Thyroid gland (tissue), 4 donors: Measurements from ENCODE around the gene KRT73. TPM values are rescaled to one million over a fixed set of nuclear protein-coding genes. Genes with fewer than 3 reads are reported as not detected.
A peak's percentile ranks its signal among the peaks of the same experiment; 100 is the strongest.

Source experiments
- DNase-seq, 2 donors: peaks; one replicate each; pipeline ENCODE4 v3.0.0-alpha.2; 2019
- H3K27ac ChIP-seq, 3 donors: fragments of 200-600 bp; sonication (generic); 1 replicate in 2 of 3; 2 replicates in 1 of 3; pipeline ENCODE4 v1.5.1; 2016 to 2019; ENCODE audit warnings: mild to moderate bottlenecking in 1 of 3, moderate library complexity in 1 of 3
- H3K27me3 ChIP-seq: fragments of 200-600 bp; sonication (generic); one replicate; pipeline ENCODE4 v1.5.1; 2019
- H3K36me3 ChIP-seq, 2 donors: fragments of 200-600 bp; sonication (generic); one replicate each; pipeline ENCODE4 v1.5.1; 2016 to 2019
- H3K4me1 ChIP-seq, 2 donors: fragments of 200-600 bp; sonication (generic); one replicate each; pipeline ENCODE4 v1.5.1; 2017 to 2019
- H3K4me3 ChIP-seq, 3 donors: fragments of 200-600 bp; sonication (generic); replicated peaks in 1 of 3; 1 replicate in 2 of 3; 2 replicates in 1 of 3; pipeline ENCODE4 v1.5.1; 2016; ENCODE audit warnings: mild to moderate bottlenecking in 1 of 3
- H3K9me3 ChIP-seq: fragments of 200-600 bp; sonication (generic); one replicate; pipeline ENCODE4 v1.5.1; 2017
- POLR2A ChIP-seq, 2 donors: fragments of 450-650 bp; IDR thresholded peaks; one replicate each; pipeline ENCODE4 v1.6.1; 2017; ENCODE audit warnings: antibody characterized with exemption in 2 of 2, mild to moderate bottlenecking in 2 of 2, moderate library complexity in 1 of 2
- WGBS, 2 donors: methylation state at CpG; one replicate each; pipeline ENCODE4 v1.1.5; 2017; 5-methylcytosine and 5-hydroxymethylcytosine counted together
- intact Hi-C: fragments of 100-400 bp; cut with DNase I; formaldehyde crosslinking; loops from one replicate; pipeline ENCODE4 v1.15.1; 2023
- total RNA-seq, 4 donors: library from RNA; depleted of rRNA; stranded (reverse); fragments of >200 nt; gene quantifications; one replicate each; pipeline ENCODE4 v1.2.3, GENCODE V29; 2016
- TF ChIP-seq, protein P1 (sequence below), 6 experiments: fragments of 200-600 bp in 3 of 6; fragments of 450-650 bp in 3 of 6; sonication (generic) in 3 of 6; IDR thresholded peaks; one replicate each; pipeline ENCODE4 v1.5.1; 2016 to 2019; ENCODE audit warnings: antibody characterized with exemption in 6 of 6, mild to moderate bottlenecking in 2 of 6, inconsistent platforms in 1 of 6, moderate library complexity in 1 of 6

The KRT73 gene
- total RNA-seq, 4 donors from 2014 or later = not detected

DNA sequence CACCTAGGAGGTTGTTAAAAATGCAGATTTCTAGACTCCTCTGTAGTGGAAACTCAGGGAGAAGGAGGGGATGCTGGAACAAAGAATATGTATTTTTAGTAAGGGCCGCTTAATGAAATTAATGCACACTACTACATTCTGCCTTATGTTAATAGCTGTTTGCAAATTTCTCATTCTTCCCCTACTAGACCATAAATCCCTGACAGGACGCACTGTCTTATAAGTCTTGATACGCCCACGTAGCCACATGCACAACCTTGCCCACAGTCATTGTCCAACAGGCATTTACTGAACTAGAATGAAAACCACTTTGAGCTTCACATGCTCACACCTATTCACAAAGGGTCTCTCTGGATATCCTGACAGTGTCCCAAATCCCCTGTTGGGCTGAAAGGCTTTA is 23.1 kb upstream of the KRT73 start:
- intact Hi-C loops = no loop called here
- 67 to 78% methylated on average over 4 of the region's 4 CpGs for WGBS, 2 donors
- H3K4me3 ChIP-seq = no peak overlapping the region
- DNase-seq = no peak
- no peaks in the 10 kb centered on the region for H3K27me3 ChIP-seq
- H3K9me3 ChIP-seq = no peaks in the 10 kb centered on the region
- no peak overlapping the region for H3K27ac ChIP-seq
- H3K36me3 ChIP-seq = no peaks in the 10 kb centered on the region
- no peaks in the 10 kb centered on the region for H3K4me1 ChIP-seq
- TF ChIP-seq, protein P1, sequence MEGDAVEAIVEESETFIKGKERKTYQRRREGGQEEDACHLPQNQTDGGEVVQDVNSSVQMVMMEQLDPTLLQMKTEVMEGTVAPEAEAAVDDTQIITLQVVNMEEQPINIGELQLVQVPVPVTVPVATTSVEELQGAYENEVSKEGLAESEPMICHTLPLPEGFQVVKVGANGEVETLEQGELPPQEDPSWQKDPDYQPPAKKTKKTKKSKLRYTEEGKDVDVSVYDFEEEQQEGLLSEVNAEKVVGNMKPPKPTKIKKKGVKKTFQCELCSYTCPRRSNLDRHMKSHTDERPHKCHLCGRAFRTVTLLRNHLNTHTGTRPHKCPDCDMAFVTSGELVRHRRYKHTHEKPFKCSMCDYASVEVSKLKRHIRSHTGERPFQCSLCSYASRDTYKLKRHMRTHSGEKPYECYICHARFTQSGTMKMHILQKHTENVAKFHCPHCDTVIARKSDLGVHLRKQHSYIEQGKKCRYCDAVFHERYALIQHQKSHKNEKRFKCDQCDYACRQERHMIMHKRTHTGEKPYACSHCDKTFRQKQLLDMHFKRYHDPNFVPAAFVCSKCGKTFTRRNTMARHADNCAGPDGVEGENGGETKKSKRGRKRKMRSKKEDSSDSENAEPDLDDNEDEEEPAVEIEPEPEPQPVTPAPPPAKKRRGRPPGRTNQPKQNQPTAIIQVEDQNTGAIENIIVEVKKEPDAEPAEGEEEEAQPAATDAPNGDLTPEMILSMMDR (IDR thresholded peaks at IDR 0.05) = no peak
- TF ChIP-seq POLR2A (IDR thresholded peaks at IDR 0.05) = no peak

DNA sequence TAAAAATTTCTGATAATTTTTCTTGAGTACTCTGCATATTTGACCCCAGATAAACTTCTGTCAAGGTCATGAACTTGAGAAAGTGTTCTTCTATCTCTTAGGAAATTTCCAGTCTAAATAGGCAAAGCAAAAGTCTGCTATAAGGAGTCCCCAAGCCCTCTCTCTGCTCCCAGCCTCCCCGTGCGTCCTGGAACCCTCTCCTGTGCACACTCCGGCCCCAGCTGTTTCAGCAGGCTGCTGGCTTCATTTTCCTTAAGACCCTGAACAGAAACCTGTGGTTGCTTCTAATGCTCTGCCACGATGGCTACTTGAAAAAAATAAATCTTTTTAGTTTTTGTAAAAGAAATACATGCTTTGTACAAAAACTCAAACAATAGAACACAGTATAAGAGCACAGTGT is 18.9 kb upstream of the KRT73 start:
- TF ChIP-seq, protein P1 (IDR thresholded peaks at IDR 0.05) = no peak
- no peak for TF ChIP-seq POLR2A (IDR thresholded peaks at IDR 0.05)
- no peaks in the 10 kb centered on the region for H3K27me3 ChIP-seq
- H3K36me3 ChIP-seq = no peaks in the 10 kb centered on the region
- WGBS, 2 donors = 81 to 86% methylated on average over 4 of the region's 4 CpGs
- DNase-seq = no peak
- H3K4me1 ChIP-seq = no peaks in the 10 kb centered on the region
- intact Hi-C loops = no loop called here
- H3K4me3 ChIP-seq = no peak overlapping the region
- H3K27ac ChIP-seq = no peak overlapping the region
- no peaks in the 10 kb centered on the region for H3K9me3 ChIP-seq

DNA sequence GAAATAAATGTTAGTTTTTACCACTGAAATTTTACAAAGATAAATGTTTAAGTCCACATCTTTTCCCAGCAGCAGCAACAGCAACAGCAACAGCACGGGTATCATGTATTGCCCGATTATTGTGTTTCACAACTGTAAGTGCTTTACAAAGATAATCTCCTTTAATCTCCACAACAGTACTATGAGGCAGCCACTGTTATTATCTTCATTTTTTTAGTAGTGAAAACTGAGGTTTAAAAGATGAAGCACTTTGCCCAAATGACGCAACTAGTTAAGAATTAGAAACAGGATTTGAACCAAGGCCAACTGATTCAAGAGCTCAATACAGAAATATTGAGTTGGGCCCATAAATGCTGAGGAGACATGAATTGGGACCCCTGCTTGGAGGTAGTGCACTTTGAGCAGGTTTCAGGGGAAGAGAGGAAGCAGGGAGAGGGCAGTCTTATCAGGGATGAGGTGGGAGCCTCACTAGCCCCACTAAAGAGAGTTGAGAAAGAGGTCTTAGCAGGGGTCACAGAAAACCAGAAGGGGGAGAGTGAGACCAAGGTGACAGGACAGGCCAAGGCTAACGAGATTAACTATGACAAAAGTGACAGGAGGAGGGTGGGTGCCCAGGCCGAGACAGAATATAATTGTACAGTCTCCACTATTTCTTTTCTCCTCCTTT is 18.4 kb upstream of the KRT73 start:
- 74 to 86% methylated on average over 5 of the region's 5 CpGs for WGBS, 2 donors
- no peak for DNase-seq
- TF ChIP-seq, protein P1 (IDR thresholded peaks at IDR 0.05) = no peak
- TF ChIP-seq POLR2A (IDR thresholded peaks at IDR 0.05) = no peak
- Histone ChIP-seq H3K27ac (no peak overlapping the region), H3K9me3 (no peaks in the 10 kb centered on the region), H3K4me3 (no peak overlapping the region), H3K36me3 (no peaks in the 10 kb centered on the region), H3K4me1 (no peaks in the 10 kb centered on the region), H3K27me3 (no peaks in the 10 kb centered on the region)
- intact Hi-C loops = no loop called here

DNA sequence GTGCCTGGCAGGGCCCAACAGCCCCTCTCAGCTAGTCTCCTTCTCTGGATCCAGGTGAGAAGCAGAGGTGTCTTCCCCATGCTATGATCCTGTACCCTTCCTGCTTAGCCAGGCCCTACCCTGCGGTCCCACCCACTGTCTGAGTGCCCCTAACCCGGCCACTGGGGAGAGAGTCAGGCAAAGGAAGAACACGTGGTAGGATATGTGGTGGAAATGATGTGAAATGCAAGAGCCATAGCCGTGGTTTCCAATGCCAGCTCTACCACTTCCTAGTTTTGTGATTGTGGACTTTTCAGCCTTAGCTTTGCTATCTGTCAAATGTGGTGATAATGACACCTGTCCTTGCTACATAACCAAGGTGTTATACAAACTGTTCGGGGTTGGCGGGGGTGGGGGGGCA is 17.8 kb upstream of the KRT73 start:
- H3K36me3 ChIP-seq = no peaks in the 10 kb centered on the region
- 83 to 92% methylated on average over 6 of the region's 6 CpGs for WGBS, 2 donors
- no peak overlapping the region for H3K4me3 ChIP-seq
- no peaks in the 10 kb centered on the region for H3K9me3 ChIP-seq
- no peaks in the 10 kb centered on the region for H3K27me3 ChIP-seq
- no peaks in the 10 kb centered on the region for H3K4me1 ChIP-seq
- H3K27ac ChIP-seq = no peak overlapping the region
- no peak for DNase-seq
- TF ChIP-seq POLR2A (IDR thresholded peaks at IDR 0.05) = no peak
- TF ChIP-seq, protein P1 (IDR thresholded peaks at IDR 0.05) = no peak
- intact Hi-C loops = no loop called here

DNA sequence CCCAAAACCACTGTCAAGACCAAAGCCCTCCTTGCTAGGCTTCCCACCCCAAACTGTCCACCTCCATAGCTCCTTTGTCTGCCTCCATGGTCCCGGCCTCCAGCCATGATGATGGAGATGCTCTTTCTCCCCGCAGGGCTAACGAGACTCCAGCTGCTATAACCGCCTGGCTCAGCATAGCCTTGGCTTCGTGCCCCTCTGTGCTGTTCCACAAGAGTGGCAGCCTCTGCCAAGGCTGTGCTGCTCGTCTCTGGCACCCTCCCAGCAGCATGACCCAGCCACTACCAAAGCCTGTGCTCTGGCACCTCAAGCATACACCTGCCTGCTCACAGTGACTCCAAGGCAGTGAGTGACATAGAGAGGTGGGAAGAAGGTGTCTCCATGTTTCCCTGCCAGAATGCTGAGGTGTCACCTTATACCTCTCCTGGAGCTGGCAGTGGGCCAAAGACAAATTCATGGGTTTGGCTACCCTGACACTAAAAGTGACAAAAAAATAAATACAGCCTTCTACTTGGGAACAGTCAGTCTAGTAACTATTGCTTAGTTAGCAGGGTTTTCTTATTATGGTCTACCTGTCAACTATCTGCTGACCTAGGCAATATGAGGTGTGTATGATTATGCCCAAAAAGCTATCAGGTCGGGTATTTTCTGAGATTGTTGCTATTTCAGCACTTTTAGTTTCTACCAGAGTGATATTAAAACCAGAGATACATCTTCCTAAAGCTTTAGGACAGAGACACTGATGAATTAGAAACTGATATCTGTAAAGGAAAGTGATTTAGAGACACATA is 16.1 kb upstream of the KRT73 start:
- no peaks in the 10 kb centered on the region for H3K27me3 ChIP-seq
- H3K9me3 ChIP-seq = no peaks in the 10 kb centered on the region
- WGBS, 2 donors = 42 to 43% methylated on average over 5 to 6 of the region's 7 CpGs
- no peak overlapping the region for H3K4me3 ChIP-seq
- H3K36me3 ChIP-seq = no peaks in the 10 kb centered on the region
- intact Hi-C loops = no loop called here
- H3K4me1 ChIP-seq = no peaks in the 10 kb centered on the region
- no peak overlapping the region for H3K27ac ChIP-seq
- DNase-seq = peak; percentile 96 to 97
- TF ChIP-seq, protein P1 (IDR thresholded peaks at IDR 0.05) = no peak
- no peak for TF ChIP-seq POLR2A (IDR thresholded peaks at IDR 0.05)
